ENCODE data around the gene TRIB2. TPM values are rescaled to one million over a fixed set of nuclear protein-coding genes. Genes with fewer than 3 reads are reported as not detected.

TRIB2 gene
- polyA plus RNA-seq, 2 donors: 10.0 to 10.6 TPM

DNA sequence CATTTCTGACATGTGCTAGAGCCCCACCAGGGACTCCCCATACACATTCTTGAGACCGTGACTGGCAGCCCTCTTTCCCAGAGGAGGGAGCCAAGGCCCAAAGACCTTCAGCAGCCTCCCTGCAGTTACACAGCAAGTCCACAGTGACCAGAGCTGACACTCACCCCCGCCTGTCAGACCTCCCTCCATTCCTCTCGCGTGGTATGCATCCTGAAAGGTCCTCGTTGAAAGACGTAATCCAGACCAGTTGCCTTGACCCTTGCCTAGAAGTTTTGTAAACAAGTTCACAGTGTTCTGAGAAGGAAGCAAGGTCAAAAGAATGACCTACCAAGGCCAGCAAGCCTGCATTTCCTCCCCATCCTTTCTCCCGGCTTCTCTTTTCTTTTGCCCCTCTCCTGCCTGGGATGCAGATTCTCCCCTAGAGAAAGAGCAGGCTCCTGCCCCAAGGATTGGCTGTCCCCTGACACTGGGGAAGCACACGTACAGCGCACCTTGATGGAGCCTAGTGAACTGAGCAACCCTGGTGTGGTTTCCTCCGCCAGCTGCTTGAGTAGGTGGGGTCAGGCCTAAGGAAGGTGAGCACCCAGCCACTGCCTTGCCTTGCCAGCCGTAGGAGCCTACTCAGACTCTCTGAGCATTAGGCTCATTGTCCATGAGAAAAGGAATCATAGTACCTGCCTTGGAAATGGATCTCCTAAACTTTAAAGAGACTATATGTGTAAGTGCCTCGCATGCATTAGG, 18.3 kb downstream of the TRIB2 start:
- Histone ChIP-seq H3K4me1 (ENCODE audit: control insufficient read depth in 2 of 2, insufficient read depth in 2 of 2, low read length in 1 of 2) (peaks cover 0 to 8% of the 10 kb centered on the region in 2 donors), H3K27me3 (ENCODE audit: control insufficient read depth in 1 of 2, insufficient read depth in 2 of 2, low read length in 2 of 2) (no peaks in the 10 kb centered on the region), H3K36me3 (ENCODE audit: control insufficient read depth in 2 of 2, insufficient read depth in 2 of 2, low read length in 1 of 2) (peaks cover under 1 to 8% of the 10 kb centered on the region in 2 donors), H3K9me3 (ENCODE audit: control insufficient read depth in 2 of 2, insufficient read depth in 1 of 2, low read depth in 1 of 2, low read length in 1 of 2) (no peaks in the 10 kb centered on the region), H3K4me3 (ENCODE audit: low read depth in 1 of 2, low read length in 2 of 2) (no peak overlapping the region), H3K27ac (ENCODE audit: low read depth in 2 of 2, low read length in 1 of 2) (no peak overlapping the region)
- WGBS, 2 donors: 86 to 93% methylated on average over 12 of the region's 12 CpGs

DNA sequence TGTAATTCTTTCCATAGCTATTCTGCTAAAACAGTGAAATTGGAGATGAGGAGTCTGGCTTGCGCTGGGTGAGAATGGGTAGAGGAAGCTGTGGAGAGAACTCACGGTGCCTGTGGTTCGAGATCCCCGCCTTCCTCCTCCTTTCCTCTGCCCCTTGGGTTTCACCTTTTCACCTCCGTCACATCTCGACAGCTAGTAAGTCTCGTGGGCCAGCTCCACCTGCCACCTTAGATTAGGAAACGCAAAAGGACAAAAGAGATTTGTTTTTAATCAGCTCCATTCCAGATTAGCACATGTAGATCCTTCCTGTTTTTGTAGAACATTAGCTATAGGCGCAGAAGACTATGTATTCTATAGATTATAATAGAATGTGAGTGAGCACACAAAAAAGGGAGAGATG, 20.6 kb downstream of the TRIB2 start:
- H3K4me1 ChIP-seq (ENCODE audit: control insufficient read depth in 2 of 2, insufficient read depth in 2 of 2, low read length in 1 of 2): peaks cover 0 to 3% of the 10 kb centered on the region in 2 donors
- 73 to 84% methylated on average over 9 of the region's 9 CpGs for WGBS, 2 donors
- no peaks in the 10 kb centered on the region for H3K9me3 ChIP-seq (ENCODE audit: control insufficient read depth in 2 of 2, insufficient read depth in 1 of 2, low read depth in 1 of 2, low read length in 1 of 2)
- H3K36me3 ChIP-seq (ENCODE audit: control insufficient read depth in 2 of 2, insufficient read depth in 2 of 2, low read length in 1 of 2): peaks cover 6 to 9% of the 10 kb centered on the region in 2 donors
- no peak overlapping the region for H3K27ac ChIP-seq (ENCODE audit: low read depth in 2 of 2, low read length in 1 of 2)
- no peaks in the 10 kb centered on the region for H3K27me3 ChIP-seq (ENCODE audit: control insufficient read depth in 1 of 2, insufficient read depth in 2 of 2, low read length in 2 of 2)
- no peak overlapping the region for H3K4me3 ChIP-seq (ENCODE audit: low read depth in 1 of 2, low read length in 2 of 2)

DNA sequence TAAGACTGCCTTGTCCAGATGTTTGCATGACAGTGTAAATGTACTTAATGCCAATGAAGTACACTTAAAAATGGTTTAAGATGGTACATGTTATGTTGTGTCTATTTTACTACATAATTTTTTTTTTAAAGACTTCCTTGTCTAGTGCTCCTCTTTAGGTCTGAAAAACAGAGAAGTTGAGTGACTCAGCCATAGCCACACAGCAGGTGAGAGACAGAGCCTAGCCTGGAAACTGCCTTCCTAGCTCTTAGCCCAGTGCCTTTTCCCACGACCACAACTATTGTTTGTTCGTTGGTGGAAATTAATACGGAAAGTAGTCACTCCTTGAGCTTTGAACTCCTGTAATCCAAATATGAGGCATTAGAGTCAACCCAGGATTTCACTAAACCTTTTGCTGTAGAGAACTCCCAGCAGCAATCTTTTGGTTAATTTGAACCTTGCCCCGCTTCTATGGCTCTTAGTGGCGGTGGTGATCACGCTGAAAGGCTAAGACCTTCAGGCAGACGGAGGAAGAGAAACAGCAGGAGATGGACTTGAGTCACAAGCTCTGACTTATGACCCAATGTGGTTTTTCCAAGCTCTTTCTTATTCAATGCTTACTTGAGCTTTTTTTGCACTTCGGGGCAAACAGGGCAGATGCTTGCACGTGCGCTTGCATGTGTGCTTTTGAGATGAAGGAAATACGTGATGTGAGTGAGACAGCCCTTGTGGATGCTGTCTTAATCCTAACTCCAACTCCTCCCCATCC, 21.2 kb downstream of the TRIB2 start:
- Histone ChIP-seq H3K4me3 (ENCODE audit: low read depth in 1 of 2, low read length in 2 of 2) (no peak overlapping the region), H3K27me3 (ENCODE audit: control insufficient read depth in 1 of 2, insufficient read depth in 2 of 2, low read length in 2 of 2) (no peaks in the 10 kb centered on the region), H3K27ac (ENCODE audit: low read depth in 2 of 2, low read length in 1 of 2) (no peak overlapping the region), H3K4me1 (ENCODE audit: control insufficient read depth in 2 of 2, insufficient read depth in 2 of 2, low read length in 1 of 2) (peaks cover 0 to 3% of the 10 kb centered on the region in 2 donors), H3K9me3 (ENCODE audit: control insufficient read depth in 2 of 2, insufficient read depth in 1 of 2, low read depth in 1 of 2, low read length in 1 of 2) (no peaks in the 10 kb centered on the region), H3K36me3 (ENCODE audit: control insufficient read depth in 2 of 2, insufficient read depth in 2 of 2, low read length in 1 of 2) (peaks cover 6 to 9% of the 10 kb centered on the region in 2 donors)
- 83 to 86% methylated on average over 11 of the region's 11 CpGs for WGBS, 2 donors

DNA sequence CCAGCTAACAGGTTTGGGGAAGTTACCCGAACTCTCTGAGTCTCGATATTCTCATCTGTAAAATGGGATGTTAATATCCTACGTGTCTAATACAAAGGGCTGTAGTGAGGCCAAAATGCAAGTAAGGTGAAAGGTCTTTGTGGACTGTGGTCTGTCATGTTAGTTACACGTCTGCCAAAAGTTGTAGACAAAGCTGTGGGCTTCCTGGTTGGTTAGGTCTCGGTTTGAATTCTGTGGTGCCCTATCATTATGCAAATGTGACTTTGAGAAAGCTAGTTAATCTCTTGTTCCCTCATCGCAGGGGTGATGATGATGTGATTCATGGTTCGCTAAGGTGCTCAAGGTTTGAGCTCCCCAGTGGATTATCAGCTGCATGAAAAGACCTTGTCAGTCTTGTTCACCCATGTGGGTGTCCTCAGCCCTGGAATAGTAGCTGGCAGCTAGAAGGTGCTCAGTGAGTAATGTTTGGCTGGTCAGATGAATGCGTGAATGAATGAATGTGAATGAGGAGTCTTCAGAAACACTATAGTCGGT, 23.1 kb downstream of the TRIB2 start:
- WGBS, 2 donors: 90 to 92% methylated on average over 9 of the region's 9 CpGs
- H3K36me3 ChIP-seq (ENCODE audit: control insufficient read depth in 2 of 2, insufficient read depth in 2 of 2, low read length in 1 of 2): peaks cover 6 to 9% of the 10 kb centered on the region in 2 donors
- H3K4me1 ChIP-seq (ENCODE audit: control insufficient read depth in 2 of 2, insufficient read depth in 2 of 2, low read length in 1 of 2): peaks cover 0 to 3% of the 10 kb centered on the region in 2 donors
- H3K27me3 ChIP-seq (ENCODE audit: control insufficient read depth in 1 of 2, insufficient read depth in 2 of 2, low read length in 2 of 2): no peaks in the 10 kb centered on the region
- H3K9me3 ChIP-seq (ENCODE audit: control insufficient read depth in 2 of 2, insufficient read depth in 1 of 2, low read depth in 1 of 2, low read length in 1 of 2): no peaks in the 10 kb centered on the region
- H3K27ac ChIP-seq (ENCODE audit: low read depth in 2 of 2, low read length in 1 of 2): no peak overlapping the region
- no peak overlapping the region for H3K4me3 ChIP-seq (ENCODE audit: low read depth in 1 of 2, low read length in 2 of 2)

DNA sequence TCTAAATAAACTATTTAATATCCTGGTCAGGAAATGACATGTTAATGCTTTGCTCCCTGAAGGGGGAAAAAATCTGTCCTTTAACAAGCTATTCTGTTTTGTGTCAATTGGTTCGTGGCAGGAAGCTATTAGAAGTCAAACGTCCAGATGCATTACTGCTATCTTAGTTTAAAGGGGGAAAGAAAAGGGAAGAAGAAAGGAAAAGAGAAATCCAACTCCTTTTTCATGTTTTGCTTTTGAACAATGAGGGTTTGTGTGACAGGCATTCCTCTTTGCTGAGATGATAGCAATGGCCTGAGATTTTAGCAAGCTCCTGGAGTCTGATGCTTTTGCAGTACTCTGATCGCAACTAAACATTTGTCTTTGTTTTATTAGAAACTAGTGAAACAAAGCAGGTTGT, 24.6 kb downstream of the TRIB2 start:
- Histone ChIP-seq H3K36me3 (ENCODE audit: control insufficient read depth in 2 of 2, insufficient read depth in 2 of 2, low read length in 1 of 2) (peaks cover 6 to 8% of the 10 kb centered on the region in 2 donors), H3K9me3 (ENCODE audit: control insufficient read depth in 2 of 2, insufficient read depth in 1 of 2, low read depth in 1 of 2, low read length in 1 of 2) (no peaks in the 10 kb centered on the region), H3K4me3 (ENCODE audit: low read depth in 1 of 2, low read length in 2 of 2) (no peak overlapping the region), H3K4me1 (ENCODE audit: control insufficient read depth in 2 of 2, insufficient read depth in 2 of 2, low read length in 1 of 2) (peaks cover 0 to 3% of the 10 kb centered on the region in 2 donors), H3K27me3 (ENCODE audit: control insufficient read depth in 1 of 2, insufficient read depth in 2 of 2, low read length in 2 of 2) (no peaks in the 10 kb centered on the region), H3K27ac (ENCODE audit: low read depth in 2 of 2, low read length in 1 of 2) (no peak overlapping the region)
- 66 to 67% methylated on average over 3 of the region's 3 CpGs for WGBS, 2 donors

DNA sequence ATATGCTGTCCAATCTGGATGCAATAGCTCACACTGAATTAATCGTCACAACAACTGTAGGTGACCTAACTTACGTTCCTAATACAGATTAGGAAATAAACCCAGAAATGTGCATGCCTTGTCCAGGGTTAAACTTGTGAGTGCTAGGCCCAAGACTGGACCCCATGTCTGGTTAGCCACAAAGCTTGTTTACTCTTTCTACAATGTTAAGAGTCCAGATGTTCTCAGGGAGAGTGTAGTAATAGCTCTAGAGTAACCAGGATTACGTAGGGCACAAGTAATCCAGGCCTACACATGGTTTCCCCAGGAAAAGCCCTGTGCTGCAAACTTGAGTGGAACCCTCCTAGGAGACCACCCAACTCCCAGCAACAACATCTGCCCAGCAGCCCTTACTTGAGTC, 26.2 kb downstream of the TRIB2 start:
- WGBS, 2 donors: 90 to 98% methylated on average over 3 of the region's 3 CpGs
- no peaks in the 10 kb centered on the region for H3K9me3 ChIP-seq (ENCODE audit: control insufficient read depth in 2 of 2, insufficient read depth in 1 of 2, low read depth in 1 of 2, low read length in 1 of 2)
- H3K27ac ChIP-seq (ENCODE audit: low read depth in 2 of 2, low read length in 1 of 2): no peak overlapping the region
- no peak overlapping the region for H3K4me3 ChIP-seq (ENCODE audit: low read depth in 1 of 2, low read length in 2 of 2)
- no peaks in the 10 kb centered on the region for H3K27me3 ChIP-seq (ENCODE audit: control insufficient read depth in 1 of 2, insufficient read depth in 2 of 2, low read length in 2 of 2)
- peaks cover 0 to 3% of the 10 kb centered on the region in 2 donors for H3K4me1 ChIP-seq (ENCODE audit: control insufficient read depth in 2 of 2, insufficient read depth in 2 of 2, low read length in 1 of 2)
- peaks cover 5 to 6% of the 10 kb centered on the region in 2 donors for H3K36me3 ChIP-seq (ENCODE audit: control insufficient read depth in 2 of 2, insufficient read depth in 2 of 2, low read length in 1 of 2)

DNA sequence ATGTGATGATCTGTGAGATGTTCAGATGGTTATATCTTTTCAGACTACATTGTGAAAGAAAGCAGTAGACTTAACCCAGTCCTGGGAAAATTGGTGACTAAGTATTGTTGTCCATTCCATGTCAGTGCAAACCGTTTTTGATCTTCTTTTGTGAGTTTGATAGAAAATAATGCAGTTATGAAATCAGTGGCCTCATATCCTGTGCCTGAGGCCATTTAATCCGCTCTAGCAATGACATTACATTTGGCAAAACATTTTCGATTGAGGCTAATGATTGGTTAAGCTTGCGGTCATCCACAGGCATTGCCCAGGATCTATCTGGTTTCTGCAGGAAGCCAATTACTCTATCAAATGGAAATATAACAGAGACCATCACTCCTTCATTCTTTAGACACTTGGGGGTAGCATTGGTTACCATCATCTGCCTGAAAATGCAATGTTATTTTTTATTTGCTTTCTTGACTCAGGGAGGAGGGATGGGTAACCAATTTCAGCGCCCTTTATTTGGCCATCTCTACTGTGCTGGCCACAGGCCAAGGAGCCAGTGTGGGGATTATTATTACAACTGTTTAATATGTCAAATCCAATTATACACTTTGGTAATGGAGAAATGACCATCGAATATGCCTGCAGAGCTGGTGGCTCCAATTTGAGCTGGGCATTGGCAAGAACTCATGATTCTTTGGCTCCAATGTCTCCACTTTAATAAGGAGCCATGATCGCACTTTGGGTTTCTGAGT, 33.6 kb downstream of the TRIB2 start:
- Histone ChIP-seq H3K9me3 (ENCODE audit: control insufficient read depth in 2 of 2, insufficient read depth in 1 of 2, low read depth in 1 of 2, low read length in 1 of 2) (no peaks in the 10 kb centered on the region), H3K4me1 (ENCODE audit: control insufficient read depth in 2 of 2, insufficient read depth in 2 of 2, low read length in 1 of 2) (no peaks in the 10 kb centered on the region), H3K27ac (ENCODE audit: low read depth in 2 of 2, low read length in 1 of 2) (no peak overlapping the region), H3K36me3 (ENCODE audit: control insufficient read depth in 2 of 2, insufficient read depth in 2 of 2, low read length in 1 of 2) (no peaks in the 10 kb centered on the region), H3K4me3 (ENCODE audit: low read depth in 1 of 2, low read length in 2 of 2) (no peak overlapping the region), H3K27me3 (ENCODE audit: control insufficient read depth in 1 of 2, insufficient read depth in 2 of 2, low read length in 2 of 2) (peaks cover 0 to 2% of the 10 kb centered on the region in 2 donors)
- 83 to 84% methylated on average over 7 of the region's 7 CpGs for WGBS, 2 donors

DNA sequence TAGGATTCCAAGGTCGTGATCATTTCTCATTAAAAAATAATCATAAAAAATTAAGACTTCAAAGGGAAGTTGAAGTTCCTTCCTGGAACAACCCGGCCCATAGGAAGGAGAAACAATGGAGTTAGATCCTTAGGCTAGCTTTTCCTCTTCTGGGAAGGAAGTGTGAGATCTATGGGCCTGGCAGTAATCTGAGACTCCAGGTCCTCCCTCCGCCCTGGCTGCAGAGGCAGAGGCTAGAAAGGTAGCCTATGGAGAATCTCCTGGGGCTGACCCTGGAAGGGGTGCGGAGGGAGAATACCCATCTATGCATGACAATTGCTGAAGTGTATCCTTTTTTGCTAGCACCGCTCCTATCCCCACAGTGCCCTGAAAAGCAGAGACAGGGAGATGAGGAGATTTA, 37.9 kb downstream of the TRIB2 start:
- H3K27me3 ChIP-seq (ENCODE audit: control insufficient read depth in 1 of 2, insufficient read depth in 2 of 2, low read length in 2 of 2): peaks cover 0 to 2% of the 10 kb centered on the region in 2 donors
- WGBS, 2 donors: 82 to 86% methylated on average over 5 of the region's 5 CpGs
- H3K4me3 ChIP-seq (ENCODE audit: low read depth in 1 of 2, low read length in 2 of 2): no peak overlapping the region
- peaks cover 2 to 5% of the 10 kb centered on the region in 2 donors for H3K4me1 ChIP-seq (ENCODE audit: control insufficient read depth in 2 of 2, insufficient read depth in 2 of 2, low read length in 1 of 2)
- H3K27ac ChIP-seq (ENCODE audit: low read depth in 2 of 2, low read length in 1 of 2): no peak overlapping the region
- no peaks in the 10 kb centered on the region for H3K9me3 ChIP-seq (ENCODE audit: control insufficient read depth in 2 of 2, insufficient read depth in 1 of 2, low read depth in 1 of 2, low read length in 1 of 2)
- no peaks in the 10 kb centered on the region for H3K36me3 ChIP-seq (ENCODE audit: control insufficient read depth in 2 of 2, insufficient read depth in 2 of 2, low read length in 1 of 2)

DNA sequence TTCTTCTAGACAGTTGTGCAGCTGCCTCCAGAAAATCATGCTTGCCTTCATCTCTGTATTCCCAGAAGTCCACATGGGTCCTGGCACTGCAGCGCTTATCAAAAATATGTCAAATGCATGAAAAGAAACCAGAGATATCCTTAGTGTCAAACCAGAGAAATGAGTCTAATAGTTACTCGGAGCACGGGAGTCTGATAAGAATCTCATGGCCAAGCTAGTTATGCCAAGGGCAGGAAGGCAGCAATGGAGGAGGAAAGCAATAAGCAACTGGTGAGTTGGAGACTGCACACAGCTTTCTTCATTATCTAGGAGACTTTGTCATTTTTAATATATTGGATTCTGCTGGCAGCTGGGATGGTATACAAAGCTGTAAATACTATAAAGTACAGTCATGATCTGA, 38.6 kb downstream of the TRIB2 start:
- WGBS, 2 donors: 71 to 83% methylated on average over 3 of the region's 3 CpGs
- peaks cover 2 to 5% of the 10 kb centered on the region in 2 donors for H3K4me1 ChIP-seq (ENCODE audit: control insufficient read depth in 2 of 2, insufficient read depth in 2 of 2, low read length in 1 of 2)

More for the DNA sequence above, 38.6 kb downstream of the TRIB2 start:
- no peak overlapping the region for H3K27ac ChIP-seq (ENCODE audit: low read depth in 2 of 2, low read length in 1 of 2)
- no peaks in the 10 kb centered on the region for H3K9me3 ChIP-seq (ENCODE audit: control insufficient read depth in 2 of 2, insufficient read depth in 1 of 2, low read depth in 1 of 2, low read length in 1 of 2)
- H3K27me3 ChIP-seq (ENCODE audit: control insufficient read depth in 1 of 2, insufficient read depth in 2 of 2, low read length in 2 of 2): peaks cover 0 to 2% of the 10 kb centered on the region in 2 donors
- H3K4me3 ChIP-seq (ENCODE audit: low read depth in 1 of 2, low read length in 2 of 2): no peak overlapping the region
- H3K36me3 ChIP-seq (ENCODE audit: control insufficient read depth in 2 of 2, insufficient read depth in 2 of 2, low read length in 1 of 2): no peaks in the 10 kb centered on the region

Measured in esophagus (tissue), 2 donors.